ENCODE measurements around the gene MEMO1.

DNA sequence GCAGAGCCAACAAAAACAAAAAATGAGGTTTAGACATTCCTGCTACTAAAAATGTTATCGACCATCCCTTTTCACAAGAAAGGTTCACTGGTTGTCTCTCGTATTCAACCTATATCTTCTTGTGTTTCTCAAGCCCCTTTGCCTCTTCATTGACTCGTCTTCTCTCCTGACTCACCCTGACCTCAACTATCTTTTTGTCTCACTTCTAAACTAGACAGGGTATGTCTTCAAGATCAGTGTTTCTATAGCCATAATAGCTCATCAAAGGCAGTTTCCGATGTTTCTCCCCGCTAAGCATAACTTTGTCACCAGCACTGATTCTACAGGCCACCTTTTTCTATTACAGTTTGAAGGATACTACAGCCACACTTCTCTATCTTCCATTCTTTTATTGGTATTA is 178.4 kb downstream of the MEMO1 start:
- TF ChIP-seq, protein P1, sequence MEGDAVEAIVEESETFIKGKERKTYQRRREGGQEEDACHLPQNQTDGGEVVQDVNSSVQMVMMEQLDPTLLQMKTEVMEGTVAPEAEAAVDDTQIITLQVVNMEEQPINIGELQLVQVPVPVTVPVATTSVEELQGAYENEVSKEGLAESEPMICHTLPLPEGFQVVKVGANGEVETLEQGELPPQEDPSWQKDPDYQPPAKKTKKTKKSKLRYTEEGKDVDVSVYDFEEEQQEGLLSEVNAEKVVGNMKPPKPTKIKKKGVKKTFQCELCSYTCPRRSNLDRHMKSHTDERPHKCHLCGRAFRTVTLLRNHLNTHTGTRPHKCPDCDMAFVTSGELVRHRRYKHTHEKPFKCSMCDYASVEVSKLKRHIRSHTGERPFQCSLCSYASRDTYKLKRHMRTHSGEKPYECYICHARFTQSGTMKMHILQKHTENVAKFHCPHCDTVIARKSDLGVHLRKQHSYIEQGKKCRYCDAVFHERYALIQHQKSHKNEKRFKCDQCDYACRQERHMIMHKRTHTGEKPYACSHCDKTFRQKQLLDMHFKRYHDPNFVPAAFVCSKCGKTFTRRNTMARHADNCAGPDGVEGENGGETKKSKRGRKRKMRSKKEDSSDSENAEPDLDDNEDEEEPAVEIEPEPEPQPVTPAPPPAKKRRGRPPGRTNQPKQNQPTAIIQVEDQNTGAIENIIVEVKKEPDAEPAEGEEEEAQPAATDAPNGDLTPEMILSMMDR (conservative IDR thresholded peaks at IDR 0.05 in 1 of 2, IDR thresholded peaks at IDR 0.05 in 1 of 2; ENCODE audit: extremely low read depth in 1 of 2, insufficient read depth in 1 of 2, low read depth in 1 of 2, low read length in 2 of 2), result no peak
- TF ChIP-seq EZH2 (IDR thresholded peaks at IDR 0.05; ENCODE audit: borderline replicate concordance, low read length), result no peak

All from mammary epithelial cell (primary cell).